ENCODE measurements around the gene MED15.

GRCh38 chr22:20610243-20610686 lies 102.9 kb downstream of the MED15 start:
- no peak for TF ChIP-seq CTCF (conservative IDR thresholded peaks at IDR 0.05; ENCODE audit: low read depth in 2 of 2)
- no peak for TF ChIP-seq CREB1 (CRISPR knock-in tag; IDR thresholded peaks at IDR 0.05; ENCODE audit: low read depth)
- no peak for TF ChIP-seq EZH2 (IDR thresholded peaks at IDR 0.05; ENCODE audit: low read depth, unreplicated experiment)
- no peak for TF ChIP-seq EZH2phosphoT487 (IDR thresholded peaks at IDR 0.05; ENCODE audit: unreplicated experiment)
- no peak for TF ChIP-seq POLR2AphosphoS5 (IDR thresholded peaks at IDR 0.05; ENCODE audit: low read depth)
- TF ChIP-seq REST (IDR thresholded peaks at IDR 0.05; ENCODE audit: unreplicated experiment): no peak
